Stimulated activated CD4-positive, alpha-beta T cell treated with anti-CD3 and anti-CD28 coated beads, TNF-alpha, amount 100 ng/mL, for 1 hour (primary cell): ENCODE results near the gene TRMT1L.

ENCODE experiments used
- DNase-seq, 3 donors: peaks; one replicate each; pipeline ENCODE4 v3.0.0-alpha.2; 2020; ENCODE audit warnings: low read depth in 3 of 3, low spot score in 1 of 3

TRMT1L gene

DNA sequence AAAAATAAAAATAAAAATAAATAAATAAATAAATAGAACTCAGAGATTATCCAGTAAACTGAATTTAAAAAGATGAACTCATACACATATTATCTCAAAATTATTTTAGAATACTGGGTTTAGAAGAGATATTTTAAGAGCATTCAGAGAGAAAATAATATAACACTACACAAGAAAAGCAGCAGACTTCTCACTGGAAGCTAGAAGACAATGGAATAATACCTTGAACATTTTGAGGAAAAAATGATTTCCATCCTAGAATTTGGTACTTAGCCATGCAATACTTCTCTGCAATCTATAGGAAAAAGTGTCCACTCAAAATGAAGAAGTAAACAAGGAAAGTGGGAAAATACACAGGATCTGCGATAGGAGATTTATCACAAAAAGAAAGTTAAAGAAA, 24.2 kb downstream of the TRMT1L start:
- no peak for DNase-seq

DNA sequence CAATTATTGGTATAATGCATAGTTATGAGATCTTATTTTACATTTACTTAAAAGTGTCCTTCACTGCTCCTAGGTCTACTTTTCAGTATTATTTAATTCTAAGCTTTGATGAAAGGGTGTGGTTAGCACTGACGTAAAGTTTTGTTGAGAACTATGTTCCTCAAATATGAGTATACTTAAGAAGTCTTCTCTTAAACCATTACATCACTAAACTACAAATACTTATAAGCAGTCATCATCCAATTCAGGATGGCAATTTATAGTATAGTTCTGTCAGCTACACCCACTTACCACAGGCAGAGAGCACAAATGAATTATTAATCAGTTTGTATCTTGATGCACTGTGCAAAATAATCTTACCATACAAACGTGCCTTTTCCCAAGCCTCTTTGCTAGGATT, 27.0 kb downstream of the TRMT1L start:
- DNase-seq, result no peak

DNA sequence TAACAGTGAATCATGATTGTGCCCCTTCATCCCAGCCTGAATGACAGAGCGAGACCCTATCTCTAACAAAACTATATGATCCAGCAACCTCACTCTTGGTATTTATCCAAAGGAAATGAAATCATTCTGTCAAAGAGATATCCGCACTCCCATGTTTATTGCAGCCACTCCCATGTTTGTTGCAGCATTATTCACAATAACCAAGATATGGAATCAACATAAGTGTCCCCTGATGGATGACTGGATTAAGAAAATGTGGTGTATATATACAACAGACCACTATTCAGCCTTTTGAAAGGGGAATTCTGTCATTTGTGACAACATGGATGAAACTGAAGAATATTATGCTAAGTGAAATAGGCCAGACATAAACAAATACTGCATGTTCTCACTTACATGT, 44.4 kb downstream of the TRMT1L start:
- DNase-seq, result no peak

DNA sequence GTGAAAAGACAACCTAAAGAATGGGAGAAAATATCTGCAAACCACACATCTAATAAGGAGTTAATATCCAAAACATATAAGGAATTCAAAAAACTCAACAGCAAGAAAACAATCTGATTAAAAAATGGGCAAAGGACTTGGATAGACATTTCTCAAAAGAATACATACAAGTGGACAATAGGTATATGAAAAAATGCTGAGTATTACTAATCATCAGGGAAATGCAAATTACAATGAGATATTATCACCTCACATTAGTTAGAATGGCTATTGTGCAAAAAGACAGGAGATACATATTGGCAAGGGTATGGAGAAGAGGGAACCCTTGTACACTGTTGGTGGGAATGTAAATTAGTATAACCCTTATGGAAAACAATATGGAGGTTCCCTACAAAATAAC, 44.9 kb downstream of the TRMT1L start:
- DNase-seq, result no peak

DNA sequence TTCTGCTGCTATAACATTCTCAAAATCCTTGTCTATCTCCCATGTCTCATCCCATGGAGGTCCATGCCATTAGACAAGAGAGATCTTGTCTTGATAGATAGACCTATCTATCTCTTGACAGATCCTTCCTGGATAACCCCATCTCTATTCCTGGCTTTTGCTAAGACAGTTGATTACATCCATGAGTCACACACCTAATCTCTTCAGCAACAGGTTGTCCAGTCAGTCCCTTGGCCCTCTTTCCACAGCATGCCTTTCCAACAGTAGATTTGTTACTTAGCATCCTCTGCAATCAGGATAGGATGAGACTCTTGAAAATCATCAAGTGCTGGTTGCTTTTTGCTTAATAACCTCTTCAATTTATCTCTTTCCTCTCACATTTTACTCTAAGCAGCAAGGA, 46.6 kb downstream of the TRMT1L start:
- no peak for DNase-seq

DNA sequence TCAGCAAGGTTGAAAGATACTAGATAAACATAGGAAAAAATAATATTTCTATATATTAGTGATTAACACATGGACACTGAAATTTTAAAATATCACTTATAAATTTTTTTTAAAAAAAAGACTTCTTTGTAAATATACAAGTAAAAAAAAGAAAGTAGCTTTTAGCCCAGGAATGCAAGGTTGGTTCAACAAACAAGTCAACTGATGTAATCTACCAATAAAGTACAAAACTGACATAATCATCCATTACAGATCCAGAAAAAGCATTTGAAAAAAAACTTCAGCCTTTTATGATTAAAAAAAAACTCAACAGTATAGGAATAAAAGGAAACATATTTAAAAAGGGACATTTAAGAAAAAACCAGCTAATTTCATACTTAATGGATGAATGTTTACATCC, 48.4 kb downstream of the TRMT1L start:
- no peak for DNase-seq

DNA sequence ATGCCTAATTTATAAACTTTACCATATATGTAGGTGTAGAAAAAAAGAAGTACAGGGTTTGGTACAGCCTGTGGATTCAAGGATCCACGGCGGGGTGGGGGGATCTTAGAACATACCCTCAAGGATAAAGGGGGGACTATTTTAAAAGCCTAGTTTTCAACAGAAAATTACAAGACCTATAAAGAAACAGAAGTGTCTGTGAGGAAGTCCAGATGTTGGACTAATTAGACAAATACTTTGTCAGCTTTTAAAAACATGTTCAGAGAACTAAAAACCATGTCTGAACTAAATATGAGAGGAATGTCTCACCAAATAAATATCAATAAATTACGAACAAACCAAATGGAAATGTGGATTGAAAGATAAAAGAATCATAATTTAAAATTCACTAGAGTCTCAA, 51.6 kb downstream of the TRMT1L start:
- DNase-seq, result no peak

DNA sequence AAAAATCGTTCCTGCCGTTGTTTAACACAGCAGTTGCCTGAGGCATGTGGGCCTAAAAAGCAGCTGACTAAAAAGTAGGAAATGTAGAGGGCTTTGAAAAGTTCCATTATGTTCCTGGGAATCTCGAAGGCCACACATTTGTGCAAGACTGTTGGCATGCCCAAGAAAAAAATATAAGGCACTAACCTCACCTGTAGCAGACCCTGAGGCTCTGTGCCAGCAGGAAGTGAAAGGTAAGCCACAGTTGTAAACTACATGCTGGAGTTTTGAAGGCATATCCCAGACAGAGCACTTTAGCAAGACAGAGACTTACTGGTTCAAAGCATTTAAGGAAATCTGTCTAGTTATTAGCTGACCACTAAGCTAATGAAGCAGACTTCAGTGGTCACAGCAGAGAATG, 52.7 kb downstream of the TRMT1L start:
- no peak for DNase-seq

DNA sequence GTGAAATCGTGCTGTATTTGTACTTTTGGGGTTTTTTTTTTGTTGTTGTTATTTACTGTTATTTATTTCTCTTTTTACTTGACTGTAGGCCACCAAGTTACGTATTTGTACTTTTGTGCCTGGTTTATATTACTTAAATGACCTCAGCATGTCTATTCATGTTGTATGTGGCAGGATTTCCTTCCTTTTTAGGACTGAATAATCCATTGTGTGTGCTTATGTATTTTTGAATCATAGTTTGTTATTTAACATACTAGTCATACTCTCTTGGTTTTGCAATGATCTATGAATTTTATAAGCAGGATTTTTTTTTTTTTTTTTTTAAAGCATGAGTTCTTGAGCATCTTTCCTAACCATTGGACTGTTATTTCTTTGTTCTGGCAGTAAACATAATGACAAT, 60.2 kb downstream of the TRMT1L start:
- no peak for DNase-seq

DNA sequence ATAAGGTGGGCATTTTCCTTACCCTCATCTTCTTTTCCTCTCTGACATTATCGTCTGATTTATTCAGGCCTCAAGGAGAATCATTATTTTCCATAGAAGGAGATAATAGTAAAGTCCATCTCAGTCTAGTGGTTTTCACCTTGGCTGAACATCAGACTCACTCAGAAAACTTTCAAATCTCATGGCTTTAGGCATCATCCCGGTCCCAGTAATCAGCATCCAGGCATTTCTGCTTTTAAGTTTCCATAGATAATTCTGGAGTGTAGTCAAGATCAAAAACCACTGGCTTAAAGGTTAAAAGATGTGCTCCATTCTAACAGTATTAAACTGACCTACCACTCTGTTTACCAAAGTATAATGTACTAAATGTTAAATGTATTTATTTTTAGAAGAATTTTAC, 62.0 kb downstream of the TRMT1L start:
- DNase-seq, result no peak

DNA sequence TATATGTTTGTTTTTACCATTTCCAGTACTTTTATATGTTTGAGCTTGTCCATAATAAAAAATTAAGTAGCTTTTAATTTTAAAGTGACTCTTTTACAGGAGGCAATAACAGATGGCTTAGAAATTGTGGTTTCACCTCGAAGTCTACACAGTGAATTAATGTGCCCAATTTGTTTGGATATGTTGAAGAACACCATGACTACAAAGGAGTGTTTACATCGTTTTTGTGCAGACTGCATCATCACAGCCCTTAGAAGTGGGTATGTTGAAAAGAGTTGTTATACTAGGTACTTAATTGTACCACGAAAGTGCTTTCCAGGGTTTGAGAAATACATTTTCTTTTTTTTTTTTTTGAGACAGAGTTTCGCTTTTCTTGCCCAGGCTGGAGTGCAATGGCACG, 65.3 kb downstream of the TRMT1L start:
- DNase-seq, result no peak

DNA sequence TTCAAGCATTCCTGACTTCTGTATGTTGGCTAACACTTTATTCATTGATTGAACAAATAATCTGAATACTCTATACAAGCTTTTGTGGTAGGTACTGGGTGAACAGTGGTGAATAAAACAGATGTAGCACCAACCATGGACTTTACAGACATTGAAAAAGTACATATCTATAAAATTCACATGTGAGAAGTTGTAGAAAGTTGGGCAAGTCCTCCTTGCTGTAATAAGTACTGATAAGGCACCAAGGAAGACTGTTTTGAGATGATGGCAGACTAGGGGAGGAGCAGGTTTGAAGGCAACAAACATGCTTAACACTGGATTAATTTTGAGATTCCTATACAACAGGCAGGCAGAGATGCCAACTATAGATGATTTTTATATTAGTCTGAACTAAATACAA, 69.0 kb downstream of the TRMT1L start:
- DNase-seq, result no peak

DNA sequence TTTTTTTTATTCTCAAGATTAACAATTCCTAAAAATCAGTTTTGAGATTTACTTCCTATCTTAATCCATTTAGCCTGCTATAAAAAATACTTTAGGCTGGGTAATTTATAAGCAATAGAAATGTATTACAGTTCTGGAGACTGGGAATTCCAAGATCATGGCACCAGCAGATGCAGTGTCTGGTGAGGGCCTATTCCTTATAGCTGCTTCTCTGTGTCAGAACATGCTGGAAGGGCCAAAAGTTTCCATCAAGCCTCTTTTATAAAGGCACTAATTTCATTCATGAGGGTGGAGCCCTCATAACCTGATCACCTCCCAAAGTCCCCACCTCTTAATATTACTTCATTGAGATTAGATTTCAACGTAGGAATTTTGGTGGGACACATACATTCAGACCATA, 69.7 kb downstream of the TRMT1L start:
- DNase-seq, result no peak

DNA sequence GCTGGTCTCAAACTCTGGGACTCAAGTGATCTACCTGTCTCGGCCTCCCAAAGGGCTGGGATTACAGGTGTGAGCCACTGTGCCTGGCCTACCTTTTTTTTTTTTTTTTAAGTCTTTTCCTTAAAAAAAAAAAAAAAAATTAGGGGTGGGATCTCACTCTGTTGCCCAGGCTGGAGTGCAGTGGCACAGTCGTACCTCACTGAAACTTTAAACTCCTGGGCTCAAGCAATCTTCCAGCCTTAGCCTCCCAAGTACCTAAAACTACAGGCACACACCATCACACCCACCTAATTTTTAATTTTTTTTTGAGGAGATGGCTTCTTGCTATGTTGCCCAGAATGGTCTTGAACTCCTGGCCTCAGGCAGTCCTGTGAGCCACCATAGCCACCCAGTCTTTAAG, 72.9 kb downstream of the TRMT1L start:
- no peak for DNase-seq

DNA sequence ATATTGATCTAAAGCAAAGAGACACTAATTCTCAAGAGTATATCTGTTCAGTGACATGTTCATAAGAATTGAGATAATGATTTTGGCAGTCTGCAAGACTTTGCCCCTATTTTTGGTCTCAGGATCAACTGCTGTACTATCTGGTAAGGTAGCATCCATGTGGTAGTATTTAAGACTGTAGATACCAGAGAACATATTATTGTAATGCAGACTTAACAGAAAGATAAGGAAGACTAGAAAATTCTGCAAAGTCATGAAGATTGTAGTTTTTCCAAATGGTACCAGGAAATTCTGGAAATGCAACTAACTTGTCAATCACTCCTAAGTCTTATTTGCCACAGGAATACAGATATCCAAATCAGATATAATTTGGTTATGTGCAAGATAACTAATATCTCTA, 76.3 kb downstream of the TRMT1L start:
- DNase-seq, result no peak

DNA sequence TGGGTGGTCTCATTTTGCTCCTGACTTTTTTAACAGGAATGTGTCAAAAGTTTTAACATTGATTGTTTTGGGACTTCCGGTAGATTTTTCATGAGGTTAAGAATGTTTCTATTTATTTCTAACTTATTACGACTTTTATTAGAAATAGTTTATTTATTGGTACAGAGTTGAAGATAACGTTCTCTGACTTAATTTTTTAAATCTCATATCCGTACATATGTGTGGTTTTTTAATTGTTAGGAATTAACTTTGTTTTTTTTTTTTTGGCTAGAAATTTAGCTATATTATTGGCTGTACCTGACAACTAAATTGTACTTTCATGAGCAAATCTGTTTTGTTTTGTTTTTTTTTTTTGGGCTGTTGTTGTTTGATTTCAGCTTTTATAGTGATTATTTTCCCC, 79.4 kb downstream of the TRMT1L start:
- no peak for DNase-seq

DNA sequence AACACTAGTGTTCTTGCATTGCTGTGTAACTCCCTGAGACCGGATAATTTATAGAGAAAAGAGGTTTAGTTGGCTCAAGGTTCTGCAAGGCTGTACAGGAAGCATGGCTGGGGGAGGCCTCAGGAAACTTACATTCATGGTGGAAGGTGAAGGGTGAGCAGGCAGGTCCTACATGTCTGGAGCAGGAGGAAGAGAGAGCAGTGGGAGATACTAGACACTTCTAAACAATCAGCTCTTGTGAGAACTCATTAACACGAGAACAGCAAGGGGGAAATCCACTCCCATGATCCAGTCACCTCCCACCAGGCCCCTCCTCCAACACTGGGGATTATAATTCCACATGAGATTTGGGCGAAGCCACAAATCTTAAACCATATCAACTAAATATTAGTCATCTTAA, 81.3 kb downstream of the TRMT1L start:
- no peak for DNase-seq

DNA sequence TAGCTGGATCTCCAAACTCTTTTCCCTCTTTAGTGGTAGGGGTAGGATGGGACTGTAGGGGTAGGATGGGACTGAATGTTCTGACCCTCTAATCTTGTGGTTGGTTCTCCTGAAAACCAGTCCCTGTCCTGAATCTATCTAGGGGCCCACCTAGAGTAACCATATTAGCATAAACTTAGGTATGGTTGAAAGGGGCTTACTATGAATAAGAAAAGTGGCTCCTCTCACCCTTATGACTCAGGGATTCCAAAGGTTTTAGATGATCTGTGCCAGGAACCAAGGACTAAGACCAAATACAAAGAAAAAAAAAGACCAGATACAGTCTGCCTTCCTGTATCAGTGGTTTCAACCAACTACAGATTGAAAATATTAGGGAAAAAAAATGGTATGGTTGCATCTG, 82.4 kb downstream of the TRMT1L start:
- DNase-seq, result no peak

DNA sequence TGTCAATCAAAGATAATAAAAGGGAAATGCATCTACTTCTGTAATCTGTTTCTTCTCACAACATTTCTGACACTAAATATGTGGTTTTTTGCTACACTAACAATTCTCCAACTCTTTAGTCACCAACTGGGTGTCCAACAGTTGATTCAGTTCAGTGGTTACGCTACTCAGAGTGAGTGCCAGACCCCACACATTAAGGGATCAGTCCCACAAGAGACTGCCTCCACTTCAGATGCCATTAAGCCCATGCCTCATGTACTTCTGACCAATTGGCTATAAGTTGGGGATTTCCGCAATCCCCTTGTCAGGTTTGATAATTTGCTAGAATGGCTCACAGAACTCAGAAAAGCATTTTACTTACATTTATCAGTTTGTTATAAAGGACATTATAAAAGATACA, 83.0 kb downstream of the TRMT1L start:
- DNase-seq, result no peak

DNA sequence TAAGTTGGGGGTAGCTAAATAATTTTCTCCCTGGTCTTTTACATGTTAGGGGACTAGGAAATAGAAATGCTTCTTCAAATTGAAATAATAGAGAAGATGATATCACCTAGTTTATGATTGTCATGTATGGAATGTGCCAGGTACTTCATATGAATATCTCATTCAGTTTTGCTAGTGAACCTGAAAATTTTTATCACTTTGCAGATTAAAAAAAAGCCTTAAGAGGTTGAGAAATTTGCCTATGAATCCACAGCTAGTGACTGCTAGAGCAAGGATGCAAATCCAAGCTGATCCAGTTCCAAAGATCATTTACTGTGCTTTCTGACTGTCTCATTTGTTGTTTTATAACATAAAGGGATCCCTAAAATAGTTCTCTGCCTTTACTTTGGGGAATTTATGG, 86.7 kb downstream of the TRMT1L start:
- DNase-seq, result no peak

DNA sequence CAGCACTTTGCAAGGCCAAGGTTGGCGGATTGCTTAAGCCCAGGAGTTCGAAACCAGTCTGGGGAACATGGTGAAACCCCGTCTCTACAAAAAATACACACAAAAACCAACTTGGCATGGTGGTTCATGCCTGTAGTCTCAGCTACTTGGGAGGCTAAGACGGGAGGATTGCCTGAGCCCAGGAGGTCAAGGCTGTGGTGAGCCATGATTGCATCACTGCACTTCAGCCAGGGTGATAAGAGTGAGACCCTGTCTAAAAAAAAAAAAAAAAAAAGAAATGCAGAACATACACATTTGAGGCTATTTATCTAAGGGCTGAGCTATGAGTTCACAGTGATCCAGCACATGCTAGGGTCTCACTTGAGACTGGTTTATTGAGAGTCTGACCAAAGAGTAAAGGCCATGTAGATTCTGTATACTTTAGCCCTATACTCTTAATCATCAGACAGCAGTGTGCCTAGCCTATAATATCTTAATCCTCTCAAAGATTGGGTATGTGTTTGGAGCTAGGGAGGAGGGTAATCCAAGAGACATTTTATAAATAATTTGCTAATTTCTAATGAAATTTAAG, 87.5 kb downstream of the TRMT1L start:
- DNase-seq, result no peak

DNA sequence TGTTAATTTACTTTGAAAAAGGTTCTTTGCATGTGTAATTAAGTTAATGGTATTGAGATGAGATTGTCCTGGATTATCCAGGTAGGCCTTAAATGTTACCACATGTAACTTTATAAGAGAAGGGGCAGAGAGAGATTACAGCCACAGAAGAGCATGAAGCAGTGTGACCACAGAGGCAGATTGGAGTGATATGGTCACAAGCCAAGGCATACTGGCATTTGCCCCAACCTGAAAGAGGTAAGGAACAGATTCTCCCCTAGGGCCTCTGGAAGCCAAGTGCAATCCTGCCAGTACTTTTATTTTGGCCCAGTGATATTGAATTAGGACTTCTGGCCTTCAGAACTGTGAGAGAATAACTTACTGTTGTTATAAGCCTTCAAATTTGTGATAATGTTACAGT, 88.4 kb downstream of the TRMT1L start:
- DNase-seq, result no peak
